Neural crest cell (in vitro differentiated cells): Measurements from ENCODE around the gene PARP6. TPM values are rescaled to one million over a fixed set of nuclear protein-coding genes. Genes with fewer than 3 reads are reported as not detected.

Experiments used
- DNase-seq: peaks from one replicate; pipeline ENCODE4 v3.0.0; 2021; ENCODE audit warnings: low read depth, mixed read lengths, low spot score
- H3K27ac Mint-ChIP-seq: one replicate; pipeline ENCODE4 v1.8.0; 2021; ENCODE audit warnings: mild to moderate bottlenecking, mixed read lengths; ENCODE audit not compliant: unreplicated experiment
- H3K27me3 Mint-ChIP-seq: 2 replicates; pipeline ENCODE4 v1.8.0; 2021; ENCODE audit warnings: low read depth, mild to moderate bottlenecking, mixed read lengths
- H3K36me3 Mint-ChIP-seq: 2 replicates; pipeline ENCODE4 v1.8.0; 2021; ENCODE audit warnings: low read depth, mild to moderate bottlenecking, mixed read lengths
- H3K4me1 Mint-ChIP-seq: 2 replicates; pipeline ENCODE4 v1.8.0; 2021; ENCODE audit warnings: mixed read lengths
- H3K4me3 Mint-ChIP-seq: one replicate; pipeline ENCODE4 v1.8.0; 2021; ENCODE audit warnings: mild to moderate bottlenecking, mixed read lengths
- H3K9me3 Mint-ChIP-seq: 2 replicates; pipeline ENCODE4 v1.8.0; 2021; ENCODE audit warnings: mixed read lengths
- CTCF ChIP-seq: fragments of 200-600 bp; sonication (generic); conservative IDR thresholded peaks from 2 replicates; pipeline ENCODE4 v1.5.0; 2021; ENCODE audit warnings: antibody characterized with exemption, mild to moderate bottlenecking
- total RNA-seq: library from RNA; stranded (reverse); gene quantifications from 2 replicates; pipeline ENCODE4 v1.2.1, GENCODE V29; 2021

PARP6 gene
- total RNA-seq, 1 donor from 2014 or later: 88.9 TPM

- Mint-ChIP-seq H3K4me3 (peak overlapping the region; percentile 99), H3K9me3 (no peaks in the 10 kb centered on the region), H3K27me3 (peaks cover 3% of the 10 kb centered on the region), H3K36me3 (peaks cover 3% of the 10 kb centered on the region), H3K27ac (peak overlapping the region; percentile 100), H3K4me1 (peaks cover 54% of the 10 kb centered on the region)
- no peak for TF ChIP-seq CTCF
- peak; percentile 91 for DNase-seq
These were observed 41.9 kb downstream of the PARP6 start for GRCh38 chr15:72230197-72231065.

GRCh38 chr15:72229947-72230196 is 42.5 kb downstream of the PARP6 start:
- no peaks in the 10 kb centered on the region for H3K9me3 Mint-ChIP-seq
- no peak for TF ChIP-seq CTCF
- peaks cover 3% of the 10 kb centered on the region for H3K27me3 Mint-ChIP-seq
- peaks cover 3% of the 10 kb centered on the region for H3K36me3 Mint-ChIP-seq
- H3K4me1 Mint-ChIP-seq: peaks cover 56% of the 10 kb centered on the region
- no peak for DNase-seq
- no peak overlapping the region for H3K27ac Mint-ChIP-seq
- H3K4me3 Mint-ChIP-seq: peak overlapping the region; percentile 99

- DNase-seq: no peak
- no peak for TF ChIP-seq CTCF
- H3K27ac Mint-ChIP-seq: peak overlapping the region; percentile 98
- H3K27me3 Mint-ChIP-seq: peaks cover 3% of the 10 kb centered on the region
- H3K9me3 Mint-ChIP-seq: no peaks in the 10 kb centered on the region
- H3K36me3 Mint-ChIP-seq: peaks cover 4% of the 10 kb centered on the region
- H3K4me3 Mint-ChIP-seq: peak overlapping the region; percentile 99
- H3K4me1 Mint-ChIP-seq: peaks cover 58% of the 10 kb centered on the region
These were observed 43.0 kb downstream of the PARP6 start for GRCh38 chr15:72229076-72229946.

GRCh38 chr15:72227720-72228119 is 44.6 kb downstream of the PARP6 start:
- Mint-ChIP-seq H3K4me1 (peaks cover 73% of the 10 kb centered on the region), H3K36me3 (peaks cover 7% of the 10 kb centered on the region), H3K9me3 (no peaks in the 10 kb centered on the region), H3K27me3 (peaks cover 3% of the 10 kb centered on the region), H3K27ac (peak overlapping the region; percentile 7), H3K4me3 (peak overlapping the region; percentile 99)
- no peak for TF ChIP-seq CTCF
- DNase-seq: no peak

GRCh38 chr15:72227192-72227586 is 45.2 kb downstream of the PARP6 start:
- H3K27ac Mint-ChIP-seq: no peak overlapping the region
- peaks cover 73% of the 10 kb centered on the region for H3K4me1 Mint-ChIP-seq
- no peak for DNase-seq
- TF ChIP-seq CTCF: no peak
- H3K9me3 Mint-ChIP-seq: no peaks in the 10 kb centered on the region
- H3K27me3 Mint-ChIP-seq: peaks cover 3% of the 10 kb centered on the region
- peaks cover 7% of the 10 kb centered on the region for H3K36me3 Mint-ChIP-seq
- H3K4me3 Mint-ChIP-seq: peak overlapping the region; percentile 99
